Hepatocyte (in vitro differentiated cells): ENCODE measurements around the gene COG4. TPM values are rescaled to one million over a fixed set of nuclear protein-coding genes. Genes with fewer than 3 reads are reported as not detected.

Experiments
- DNase-seq: peaks from one replicate; pipeline ENCODE4 v3.0.0-alpha.2; 2016; ENCODE audit warnings: low spot score
- H2AFZ ChIP-seq: fragments of 200-600 bp; sonication (generic); 2 replicates; pipeline ENCODE4 v1.6.0; 2016; ENCODE audit warnings: antibody characterized with exemption, mild to moderate bottlenecking
- H3K27ac ChIP-seq: fragments of 200-600 bp; sonication (generic); 2 replicates; pipeline ENCODE4 v1.5.1; 2016; ENCODE audit warnings: mild to moderate bottlenecking
- H3K27me3 ChIP-seq: fragments of 200-600 bp; sonication (generic); 2 replicates; pipeline ENCODE4 v1.6.1; 2016
- H3K36me3 ChIP-seq: fragments of 200-600 bp; sonication (generic); replicated peaks from 2 replicates; pipeline ENCODE4 v1.5.1; 2016; ENCODE audit warnings: low read depth; ENCODE audit not compliant: insufficient read depth
- H3K4me1 ChIP-seq: fragments of 200-600 bp; sonication (generic); 2 replicates; pipeline ENCODE4 v1.5.1; 2016; ENCODE audit warnings: mild to moderate bottlenecking, moderate library complexity; ENCODE audit not compliant: insufficient read depth
- H3K4me2 ChIP-seq: fragments of 200-600 bp; sonication (generic); 2 replicates; pipeline ENCODE4 v1.6.0; 2016
- H3K4me3 ChIP-seq: fragments of 200-600 bp; sonication (generic); 2 replicates; pipeline ENCODE4 v1.5.1; 2016; ENCODE audit warnings: mild to moderate bottlenecking
- H3K79me2 ChIP-seq: fragments of 200-600 bp; sonication (generic); 2 replicates; pipeline ENCODE4 v1.6.0; 2017; ENCODE audit warnings: mild to moderate bottlenecking
- H3K9me2 ChIP-seq: fragments of 200-600 bp; sonication (generic); replicated peaks from 2 replicates; pipeline ENCODE4 v1.6.0; 2017; ENCODE audit warnings: mild to moderate bottlenecking; ENCODE audit not compliant: insufficient read depth
- H3K9me3 ChIP-seq: fragments of 200-600 bp; sonication (generic); 2 replicates; pipeline ENCODE4 v1.5.1; 2016; ENCODE audit warnings: low read depth, mild to moderate bottlenecking
- H4K20me1 ChIP-seq: fragments of 200-600 bp; sonication (generic); 2 replicates; pipeline ENCODE4 v1.6.0; 2016; ENCODE audit warnings: mild to moderate bottlenecking; ENCODE audit not compliant: insufficient read depth, poor library complexity, severe bottlenecking
- CTCF ChIP-seq: fragments of 200-600 bp; sonication (generic); IDR thresholded peaks from 2 replicates; pipeline ENCODE4 v1.5.1; 2016; ENCODE audit warnings: antibody characterized with exemption, mild to moderate bottlenecking; ENCODE audit not compliant: poor library complexity
- EZH2 ChIP-seq: fragments of 200-600 bp; sonication (generic); IDR thresholded peaks from 2 replicates; pipeline ENCODE4 v1.6.1; 2016; ENCODE audit warnings: antibody characterized with exemption, mild to moderate bottlenecking, borderline replicate concordance
- EZH2phosphoT487 ChIP-seq: fragments of 200-600 bp; sonication (generic); IDR thresholded peaks from one replicate; pipeline ENCODE4 v1.6.1; 2018; ENCODE audit warnings: antibody characterized with exemption, mild to moderate bottlenecking, low read depth, moderate library complexity; ENCODE audit not compliant: unreplicated experiment, severe bottlenecking
- WGBS: methylation state at CpG from one replicate; pipeline ENCODE4 v1.1.6; 2016; ENCODE audit warnings: low lambda C conversion rate; ENCODE audit errors: missing lambda C conversion rate; 5-methylcytosine and 5-hydroxymethylcytosine counted together
- polyA plus RNA-seq: library from polyadenylated mRNA; unstranded; fragments of >200 nt; fragmentation: Nextera tagmentation; extraction: Ambion mirVana; gene quantifications from 2 replicates; pipeline ENCODE4 v1.2.1, GENCODE V29; 2016
- total RNA-seq: library from RNA; depleted of rRNA; stranded (reverse); fragments of >200 nt; gene quantifications from 2 replicates; pipeline ENCODE4 v1.2.3, GENCODE V29; 2014

COG4 gene
- total and polyA plus RNA-seq, 2 experiments from 2014 or later: 45.9 to 48.9 TPM

GRCh38 chr16:70440009-70440692, 83.2 kb downstream of the COG4 start:
- Histone ChIP-seq H3K9me3 (no peaks in the 10 kb centered on the region), H3K79me2 (peaks cover 33% of the 10 kb centered on the region), H3K9me2 (no peaks in the 10 kb centered on the region), H3K4me1 (peaks cover 34% of the 10 kb centered on the region), H4K20me1 (no peaks in the 10 kb centered on the region), H2AFZ (peak overlapping the region; percentile 87), H3K27me3 (no peaks in the 10 kb centered on the region), H3K36me3 (no peaks in the 10 kb centered on the region), H3K27ac (peak overlapping the region; percentile 86), H3K4me3 (no peak overlapping the region), H3K4me2 (peak overlapping the region; percentile 93)
- DNase-seq: no peak
- 57% methylated on average over 11 of the region's 11 CpGs for WGBS
- no peak for TF ChIP-seq CTCF
- no peak for TF ChIP-seq EZH2phosphoT487
- no peak for TF ChIP-seq EZH2

- H3K4me3 ChIP-seq: peak within 1 kb of the TSS; percentile 75
- no peak for TF ChIP-seq EZH2
- peak within 1 kb of the TSS; percentile 86 for H3K27ac ChIP-seq
- H2AFZ ChIP-seq: peak within 1 kb of the TSS; percentile 87
- H3K79me2 ChIP-seq: peaks cover 42% of the 10 kb centered on the region
- WGBS: 3% methylated on average over 42 of the region's 86 CpGs
- H3K4me2 ChIP-seq: peak within 1 kb of the TSS; percentile 95
- H3K27me3 ChIP-seq: no peaks in the 10 kb centered on the region
- no peaks in the 10 kb centered on the region for H3K9me2 ChIP-seq
- DNase-seq: peak; percentile 97
- no peaks in the 10 kb centered on the region for H3K36me3 ChIP-seq
- no peaks in the 10 kb centered on the region for H3K9me3 ChIP-seq
- peaks cover 38% of the 10 kb centered on the region for H3K4me1 ChIP-seq
- H4K20me1 ChIP-seq: no peaks in the 10 kb centered on the region
Measured at GRCh38 chr16:70438969-70439862, 84.1 kb downstream of the COG4 start, which contains the start of gene ST3GAL2. Gene ST3GAL2, minus strand, starts transcription at chr16:70439100. Its CDS starts 40,570 bp downstream, at chr16:70398530.

GRCh38 chr16:70438585-70438968, 84.8 kb downstream of the COG4 start:
- no peak for TF ChIP-seq EZH2
- TF ChIP-seq EZH2phosphoT487: no peak
- TF ChIP-seq CTCF: no peak
- DNase-seq: no peak
- WGBS: 4% methylated on average over 4 of the region's 39 CpGs
- peak overlapping the region; percentile 75 for H3K27ac ChIP-seq
- peak overlapping the region; percentile 74 for H3K4me3 ChIP-seq
- H3K36me3 ChIP-seq: no peaks in the 10 kb centered on the region
- peak overlapping the region; percentile 26 for H2AFZ ChIP-seq
- H3K4me1 ChIP-seq: peaks cover 39% of the 10 kb centered on the region
- no peaks in the 10 kb centered on the region for H3K9me2 ChIP-seq
- H3K4me2 ChIP-seq: peak overlapping the region; percentile 95
- no peaks in the 10 kb centered on the region for H4K20me1 ChIP-seq
- H3K9me3 ChIP-seq: no peaks in the 10 kb centered on the region
- peaks cover 48% of the 10 kb centered on the region for H3K79me2 ChIP-seq
- no peaks in the 10 kb centered on the region for H3K27me3 ChIP-seq
